Measurements from ENCODE around the gene KHDC4.
A peak's percentile ranks its signal among the peaks of the same experiment; 100 is the strongest.

KHDC4 gene

GRCh38 chr1:155934097-155934935, at the start of gene KHDC4:
TSS of gene KHDC4 (minus strand) at chr1:155934413. CDS start at chr1:155934373, 40 bp downstream.
- DNase-seq: peak; percentile 85 to 86

GRCh38 chr1:155983191-155984024, 49.2 kb upstream of the KHDC4 start:
- no peak for DNase-seq

DNA sequence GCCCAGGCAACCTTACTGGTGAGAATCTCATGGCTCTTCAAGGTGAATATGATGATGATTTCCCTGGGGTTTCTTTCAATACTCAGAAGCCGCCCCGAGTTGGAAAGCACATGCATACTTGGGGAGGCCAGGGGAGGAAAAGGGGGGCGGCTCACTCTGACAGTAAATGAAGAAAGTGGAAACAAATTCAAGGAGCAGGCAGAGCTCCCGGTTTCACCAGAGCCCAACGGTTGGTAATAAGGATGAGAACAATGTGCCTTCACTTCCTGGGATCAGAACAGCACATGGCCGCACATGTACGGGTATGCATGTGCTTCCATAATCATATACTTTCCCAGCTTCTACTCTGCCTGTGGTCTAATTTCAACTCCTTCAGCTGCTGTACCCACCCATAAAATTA, 47.9 kb upstream of the KHDC4 start:
- DNase-seq: no peak

- DNase-seq: no peak
Measured at GRCh38 chr1:155981266-155982088, 47.3 kb upstream of the KHDC4 start.

DNA sequence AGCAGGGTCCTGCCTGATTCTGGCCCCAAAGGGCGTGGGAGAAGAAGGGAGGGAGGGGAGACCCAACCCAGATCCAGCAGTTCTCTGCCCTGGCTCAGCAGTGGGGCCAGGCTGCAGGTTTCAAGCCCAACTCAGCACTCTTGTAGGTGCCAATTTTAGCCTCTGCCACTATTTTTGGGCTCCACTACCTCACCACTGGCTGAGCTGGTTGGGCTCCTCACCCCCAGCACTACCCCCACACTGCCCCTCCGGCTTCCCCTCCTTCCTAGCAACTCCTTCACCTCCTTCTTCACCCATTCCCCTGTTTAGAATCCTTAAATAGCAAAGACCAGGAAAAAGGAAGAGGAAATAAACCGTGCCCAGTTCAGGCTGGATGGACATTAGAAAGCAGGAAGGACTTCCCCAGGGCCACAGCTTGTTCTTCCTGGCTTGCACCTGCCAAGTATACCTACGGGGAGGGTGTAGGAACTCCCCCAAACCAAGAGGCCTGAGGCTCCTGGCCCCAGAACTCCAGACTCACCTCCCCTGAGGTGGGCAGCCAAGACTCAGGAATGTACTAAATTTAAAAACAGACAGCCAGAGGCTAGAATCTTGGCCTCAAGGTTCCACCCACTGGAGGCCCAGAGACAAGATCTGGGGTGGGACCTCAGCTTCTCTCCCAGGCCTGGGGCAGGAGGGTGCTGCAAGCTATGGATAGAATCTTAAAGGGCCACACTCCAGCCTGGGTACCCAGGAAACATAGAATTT, 45.6 kb upstream of the KHDC4 start:
- no peak for DNase-seq

DNA sequence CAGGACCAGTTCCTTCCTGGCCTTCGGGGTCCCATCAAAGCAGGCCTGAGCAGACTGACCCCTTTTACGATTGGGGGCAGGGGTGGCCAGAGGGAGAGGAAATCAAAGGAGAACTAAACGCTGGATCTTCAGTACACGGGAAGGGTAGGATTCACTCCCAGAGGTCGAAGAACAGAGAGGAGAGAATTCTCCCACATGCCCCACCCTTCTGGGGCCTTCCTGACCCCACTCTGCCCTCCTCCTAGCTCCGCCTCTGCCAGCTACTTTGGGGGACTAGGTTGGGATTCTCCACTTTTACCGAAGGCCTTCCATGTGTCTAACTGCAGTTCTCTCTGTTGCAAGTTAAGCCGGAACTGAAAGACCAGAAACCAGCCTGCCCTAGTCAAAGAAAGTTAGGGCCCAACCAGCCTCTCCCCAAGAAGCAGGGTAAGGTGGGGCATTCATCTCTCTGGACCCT, 44.8 kb upstream of the KHDC4 start:
- no peak for DNase-seq

DNA sequence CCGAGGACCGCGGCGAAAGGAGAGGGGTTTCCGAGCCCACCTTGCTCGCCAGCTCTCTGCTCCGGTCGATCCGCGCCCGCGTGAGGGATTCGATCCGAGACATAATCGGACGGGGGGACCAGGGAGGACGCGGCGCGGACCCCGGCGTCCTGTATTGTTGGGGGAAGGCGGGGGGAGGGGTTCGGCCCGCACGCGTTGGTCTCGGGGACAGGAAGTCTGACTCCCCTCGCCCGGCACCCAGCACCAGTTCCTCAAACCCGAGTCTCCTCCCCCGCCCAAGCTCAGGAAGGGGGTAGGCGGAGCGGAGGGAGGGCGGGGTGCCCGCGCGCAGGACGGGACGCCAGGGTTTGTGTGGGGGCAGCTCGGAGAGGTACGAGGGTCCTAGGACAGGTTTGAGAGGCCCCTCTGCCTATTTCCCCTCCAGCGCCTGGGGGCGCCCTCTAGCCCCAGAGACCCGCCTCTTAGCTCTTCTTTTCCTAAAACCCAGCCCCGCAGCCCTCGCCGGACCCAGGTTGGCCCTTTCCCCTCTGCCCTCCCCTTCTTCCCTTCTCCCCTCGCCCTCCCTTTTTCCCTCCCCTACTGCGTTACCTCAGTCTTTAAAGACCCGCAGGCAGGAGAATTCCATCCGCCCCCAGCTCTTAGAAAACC, 44.2 kb upstream of the KHDC4 start, which contains the start of gene ARHGEF2:
ARHGEF2 (minus strand) TSS at position 223 of the 648 bp plus-strand sequence; CDS start at position 103, 120 bp downstream.
- DNase-seq: peak; percentile 66 to 74

- DNase-seq: peak; percentile 50 to 57
Measured at GRCh38 chr1:155977690-155978324, 43.6 kb upstream of the KHDC4 start.

DNA sequence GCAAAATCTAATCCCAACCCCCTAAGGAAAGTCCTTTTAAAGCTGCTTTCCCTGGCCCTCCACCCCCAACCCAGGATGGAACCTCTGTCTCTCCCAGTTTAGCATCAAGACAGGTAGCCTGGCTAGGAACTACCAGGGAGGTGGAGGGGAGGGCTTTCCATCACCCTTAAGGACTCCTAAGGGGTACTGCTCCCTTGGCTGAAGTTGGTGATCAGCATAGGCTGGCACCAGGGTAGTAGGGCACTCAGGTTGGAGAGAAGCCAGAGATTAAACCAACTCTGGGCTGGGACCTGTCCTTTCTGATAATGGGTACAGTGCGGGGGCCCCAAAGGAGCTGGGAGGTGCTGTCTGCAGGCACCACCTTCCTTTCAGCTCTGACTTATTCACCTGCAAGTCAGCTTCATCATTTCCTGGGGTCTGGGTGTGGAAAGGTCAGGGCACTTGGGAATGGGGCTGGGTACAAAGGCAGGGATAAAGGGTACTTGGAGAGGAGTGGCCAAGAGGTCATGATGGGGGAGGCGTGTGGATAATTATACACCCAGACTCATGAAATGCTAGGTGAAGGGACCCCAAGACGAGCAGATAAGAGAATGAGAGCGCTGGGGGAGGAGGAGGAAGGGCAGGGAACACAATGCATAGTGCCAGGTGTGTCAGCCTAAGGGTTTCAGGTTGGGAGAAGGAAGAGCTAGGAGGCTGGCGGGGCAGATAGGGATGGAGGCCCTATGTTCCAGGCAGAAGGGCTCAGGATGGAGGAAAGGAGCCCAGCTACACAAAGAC, 42.9 kb upstream of the KHDC4 start:
- DNase-seq: no peak

DNA sequence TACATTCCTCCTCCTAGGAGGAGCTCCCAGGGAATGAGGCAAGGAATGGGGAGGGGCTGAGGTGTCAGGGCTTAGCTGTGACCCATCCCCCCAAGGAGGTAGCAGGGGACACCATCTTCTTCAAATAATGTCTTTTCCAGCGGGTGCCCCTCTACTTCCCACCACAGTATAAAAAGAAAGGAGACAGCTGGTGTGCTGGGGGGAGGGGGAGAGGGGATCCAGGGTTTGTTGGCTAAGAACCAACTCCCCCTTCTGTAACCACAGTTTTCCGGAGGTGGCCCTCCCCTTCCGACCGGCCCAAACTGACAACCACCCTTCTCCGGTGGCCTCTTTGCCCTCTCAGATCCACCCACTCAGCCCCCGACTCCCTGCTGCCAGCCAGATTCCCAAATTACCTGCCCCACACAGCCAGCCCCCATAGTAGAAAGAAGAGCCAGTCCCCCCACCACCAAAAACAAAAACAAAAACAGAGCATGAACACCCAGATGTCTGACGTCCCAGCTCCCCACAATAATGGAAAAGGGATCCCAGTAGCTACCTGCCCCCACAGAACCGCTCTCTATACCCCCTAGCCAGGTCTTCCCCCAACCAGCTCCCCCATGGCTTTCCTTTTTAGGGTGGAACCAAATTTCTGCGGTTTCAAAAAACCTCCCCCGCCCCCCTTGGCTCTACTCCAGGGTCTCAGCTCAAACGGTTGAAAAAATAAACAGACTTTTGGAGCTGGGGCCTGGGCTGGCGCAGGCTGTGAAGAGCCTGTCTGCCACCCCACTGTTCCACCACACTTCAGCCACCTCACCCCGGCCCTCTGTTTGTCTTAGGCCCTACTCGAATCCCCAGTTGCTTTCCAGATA, 42.1 kb upstream of the KHDC4 start:
- peak in 1 of 2 donors; percentile 40 for DNase-seq

DNA sequence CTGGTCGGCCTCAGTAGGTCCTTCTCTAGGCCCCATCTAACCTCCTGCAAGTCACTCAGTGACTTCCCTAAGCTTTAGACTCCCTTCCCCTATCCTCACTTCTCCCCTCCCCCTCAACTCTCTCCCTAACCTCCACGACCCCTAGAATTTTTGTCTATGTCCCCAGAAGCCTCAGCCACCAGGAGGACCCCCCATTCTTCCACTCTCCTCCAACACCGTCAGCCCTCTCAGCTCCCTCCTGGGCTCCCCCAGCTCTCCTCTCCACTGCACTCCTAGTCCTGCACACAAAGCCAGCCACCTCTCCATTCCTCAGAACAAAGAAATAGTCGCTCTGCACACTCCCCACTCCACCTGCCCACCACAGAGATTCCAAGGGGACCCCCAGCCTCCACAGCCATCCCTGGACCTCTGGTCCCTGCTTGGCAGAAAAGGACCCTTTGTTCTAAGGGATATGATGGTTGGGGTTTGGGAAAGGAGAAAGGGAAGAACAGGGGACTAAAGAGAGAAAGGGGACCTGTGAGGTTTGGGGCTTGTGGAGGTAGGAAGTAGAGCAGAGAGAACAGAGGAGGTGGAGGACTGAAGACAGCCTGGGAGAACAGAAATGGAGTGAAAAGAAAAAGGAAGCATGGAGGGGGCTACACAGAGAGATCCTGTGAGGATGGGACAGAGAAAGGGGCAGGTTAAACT, 41.3 kb upstream of the KHDC4 start:
- DNase-seq: no peak

- no peak for DNase-seq
Measured at GRCh38 chr1:155974208-155975115, 40.2 kb upstream of the KHDC4 start.

- DNase-seq: no peak
Measured at GRCh38 chr1:155973723-155974122, 39.5 kb upstream of the KHDC4 start.

DNA sequence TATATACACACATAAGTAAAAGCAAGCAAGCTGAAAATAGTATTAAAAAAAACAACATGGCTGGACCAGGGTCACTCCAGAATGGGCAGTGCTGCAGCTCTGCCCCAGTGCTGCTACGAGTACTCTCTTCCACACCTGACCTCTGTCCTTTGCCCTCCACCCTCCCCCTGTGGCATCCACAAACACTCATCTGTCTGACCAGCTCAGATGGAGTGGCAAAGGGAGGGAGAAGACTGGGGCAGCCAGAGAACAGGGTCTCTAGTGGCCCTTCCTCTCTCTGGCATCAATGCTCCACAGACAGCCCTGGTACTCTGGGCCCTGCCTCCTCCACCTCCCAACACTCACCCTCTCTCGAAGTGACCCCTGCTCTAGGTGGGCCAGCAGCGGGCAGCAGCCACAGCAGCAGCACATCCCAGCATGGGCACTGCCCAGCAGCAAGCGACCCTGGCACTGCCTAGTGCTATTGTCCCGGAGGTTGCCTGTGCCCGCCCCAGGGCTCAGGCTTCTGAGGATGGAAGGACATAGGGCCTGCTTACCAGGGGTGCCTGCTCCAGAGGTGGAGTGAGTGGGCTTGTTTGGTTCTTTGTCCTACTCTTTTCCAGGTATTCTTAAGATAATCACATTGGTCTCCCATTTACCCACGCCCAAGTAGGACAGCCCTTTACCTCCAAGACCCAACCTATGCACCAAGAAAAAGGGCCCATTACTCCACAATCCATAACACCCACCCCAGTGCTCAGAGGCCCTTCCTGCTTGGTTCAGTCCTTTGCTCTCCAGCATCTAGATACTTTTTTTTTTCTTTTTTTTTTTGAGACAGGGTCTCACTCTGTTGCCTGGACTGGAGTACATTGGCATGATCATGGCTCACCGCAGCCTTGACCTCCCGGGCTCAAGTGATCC, 37.9 kb upstream of the KHDC4 start:
- no peak for DNase-seq

GRCh38 chr1:155970531-155971167, 36.4 kb upstream of the KHDC4 start:
- no peak for DNase-seq

- no peak for DNase-seq
Measured at GRCh38 chr1:155969377-155969791, 35.2 kb upstream of the KHDC4 start.
